Fibroblast of pulmonary artery (primary cell): ENCODE measurements around the gene SYT9.
A peak's percentile ranks its signal among the peaks of the same experiment; 100 is the strongest.

Experiments used
- DNase-seq: peaks from one replicate; pipeline ENCODE4 v3.0.0-alpha.2; 2010; ENCODE audit warnings: low read depth
- H3K4me3 ChIP-seq: replicated peaks from 2 replicates; pipeline ENCODE4 v1.5.1; 2011; ENCODE audit warnings: low read depth, mild to moderate bottlenecking, control low read depth, low read length, moderate library complexity
- TF ChIP-seq, protein P1 (sequence below): IDR thresholded peaks from 2 replicates; pipeline ENCODE4 v1.5.1; 2011; ENCODE audit warnings: mild to moderate bottlenecking, control low read depth, low read length, inconsistent platforms; ENCODE audit errors: missing control alignments

Gene SYT9, protein sequence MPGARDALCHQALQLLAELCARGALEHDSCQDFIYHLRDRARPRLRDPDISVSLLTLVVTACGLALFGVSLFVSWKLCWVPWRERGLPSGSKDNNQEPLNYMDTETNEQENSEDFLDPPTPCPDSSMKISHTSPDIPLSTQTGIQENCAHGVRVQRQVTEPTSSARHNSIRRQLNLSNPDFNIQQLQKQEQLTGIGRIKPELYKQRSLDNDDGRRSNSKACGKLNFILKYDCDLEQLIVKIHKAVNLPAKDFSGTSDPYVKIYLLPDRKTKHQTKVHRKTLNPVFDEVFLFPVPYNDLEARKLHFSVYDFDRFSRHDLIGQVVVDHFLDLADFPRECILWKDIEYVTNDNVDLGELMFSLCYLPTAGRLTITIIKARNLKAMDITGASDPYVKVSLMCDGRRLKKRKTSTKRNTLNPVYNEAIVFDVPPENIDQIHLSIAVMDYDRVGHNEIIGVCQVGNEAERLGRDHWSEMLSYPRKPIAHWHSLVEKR

DNA sequence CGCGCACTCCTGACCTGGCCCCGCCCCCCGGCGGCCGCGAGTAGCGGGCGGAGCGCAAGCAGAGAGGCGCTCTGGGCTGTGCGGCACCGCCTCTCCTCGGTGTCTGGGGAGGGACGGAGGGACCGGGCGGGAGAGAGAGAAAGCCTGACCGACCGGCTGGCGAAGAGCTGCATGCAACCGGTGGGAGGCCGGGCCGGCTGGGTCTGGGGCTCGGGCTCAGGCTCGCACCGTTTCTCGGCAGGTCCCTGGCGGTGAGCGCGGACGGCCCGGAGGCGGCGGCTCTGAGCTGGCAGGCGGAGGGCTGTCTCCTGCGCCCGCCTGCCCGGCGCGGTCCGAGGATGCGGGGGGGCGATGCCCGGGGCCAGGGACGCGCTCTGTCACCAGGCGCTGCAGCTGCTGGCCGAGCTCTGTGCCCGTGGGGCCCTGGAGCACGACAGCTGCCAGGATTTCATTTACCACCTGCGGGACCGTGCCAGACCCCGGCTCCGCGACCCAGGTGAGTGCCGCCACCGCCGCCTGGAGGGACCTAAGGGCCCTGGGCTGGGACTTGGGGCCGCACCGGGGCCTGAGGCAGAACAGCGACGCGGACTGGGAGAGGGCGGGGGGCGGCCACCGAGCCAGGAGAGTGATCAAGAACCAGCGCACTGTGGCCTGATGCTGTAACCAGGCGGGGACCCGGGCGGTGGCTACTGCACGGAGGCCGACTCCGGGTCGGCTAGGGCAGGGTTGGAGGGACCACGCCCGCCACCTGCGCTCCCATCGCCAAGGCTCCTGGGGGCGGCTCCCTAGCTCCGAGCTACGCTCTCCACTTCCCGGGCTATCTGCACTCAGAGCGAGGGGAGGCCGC lies at the start of gene SYT9:
TSS of gene SYT9 (plus strand) at position 69 of the 847 bp plus-strand sequence. CDS start at position 352, 283 bp downstream.
- TF ChIP-seq, protein P1, sequence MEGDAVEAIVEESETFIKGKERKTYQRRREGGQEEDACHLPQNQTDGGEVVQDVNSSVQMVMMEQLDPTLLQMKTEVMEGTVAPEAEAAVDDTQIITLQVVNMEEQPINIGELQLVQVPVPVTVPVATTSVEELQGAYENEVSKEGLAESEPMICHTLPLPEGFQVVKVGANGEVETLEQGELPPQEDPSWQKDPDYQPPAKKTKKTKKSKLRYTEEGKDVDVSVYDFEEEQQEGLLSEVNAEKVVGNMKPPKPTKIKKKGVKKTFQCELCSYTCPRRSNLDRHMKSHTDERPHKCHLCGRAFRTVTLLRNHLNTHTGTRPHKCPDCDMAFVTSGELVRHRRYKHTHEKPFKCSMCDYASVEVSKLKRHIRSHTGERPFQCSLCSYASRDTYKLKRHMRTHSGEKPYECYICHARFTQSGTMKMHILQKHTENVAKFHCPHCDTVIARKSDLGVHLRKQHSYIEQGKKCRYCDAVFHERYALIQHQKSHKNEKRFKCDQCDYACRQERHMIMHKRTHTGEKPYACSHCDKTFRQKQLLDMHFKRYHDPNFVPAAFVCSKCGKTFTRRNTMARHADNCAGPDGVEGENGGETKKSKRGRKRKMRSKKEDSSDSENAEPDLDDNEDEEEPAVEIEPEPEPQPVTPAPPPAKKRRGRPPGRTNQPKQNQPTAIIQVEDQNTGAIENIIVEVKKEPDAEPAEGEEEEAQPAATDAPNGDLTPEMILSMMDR, result no peak
- peak within 1 kb of the TSS; percentile 41 for H3K4me3 ChIP-seq
- peak; percentile 14 for DNase-seq

DNA sequence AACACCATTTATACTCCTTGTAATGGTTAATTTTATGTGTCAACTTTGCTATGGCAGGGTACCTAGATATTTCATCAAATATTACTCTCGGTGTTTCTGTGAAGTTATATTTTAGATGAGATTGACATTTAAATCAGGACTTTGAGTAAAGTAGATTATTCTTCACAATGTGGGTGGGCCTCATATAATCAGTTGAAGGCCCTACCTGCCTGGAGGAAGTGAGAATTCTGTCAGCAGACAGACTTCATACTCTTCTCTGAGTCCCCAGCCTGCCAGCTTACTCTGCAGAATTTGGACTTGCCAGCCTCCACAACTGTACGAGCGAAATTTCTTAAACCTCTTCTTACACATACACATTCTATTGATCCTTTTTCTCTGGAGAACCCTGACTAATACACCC lies 49.3 kb upstream of the SYT9 start:
- H3K4me3 ChIP-seq, result no peak overlapping the region
- DNase-seq, result no peak
- TF ChIP-seq, protein P1, result no peak

DNA sequence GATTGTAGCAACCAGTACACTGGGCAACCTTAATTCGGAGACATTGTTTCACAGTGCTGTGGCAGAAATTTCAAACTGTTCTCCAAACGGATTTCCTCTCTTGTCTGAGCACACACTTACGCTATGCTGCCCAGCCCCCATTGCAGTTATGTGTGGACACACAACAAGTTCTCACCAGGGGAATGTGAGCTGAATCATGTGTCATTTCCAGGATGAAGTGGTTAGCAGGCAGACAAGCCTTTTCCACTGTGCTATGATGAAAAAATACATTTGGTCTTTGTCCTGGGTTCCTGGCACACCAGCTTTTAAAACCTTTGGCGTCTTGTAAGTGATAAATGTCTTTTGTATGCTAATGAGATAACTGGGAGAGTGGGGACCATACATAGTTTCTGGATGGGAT lies 46.9 kb upstream of the SYT9 start:
- DNase-seq, result peak; percentile 72
- no peak overlapping the region for H3K4me3 ChIP-seq
- TF ChIP-seq, protein P1, result no peak

DNA sequence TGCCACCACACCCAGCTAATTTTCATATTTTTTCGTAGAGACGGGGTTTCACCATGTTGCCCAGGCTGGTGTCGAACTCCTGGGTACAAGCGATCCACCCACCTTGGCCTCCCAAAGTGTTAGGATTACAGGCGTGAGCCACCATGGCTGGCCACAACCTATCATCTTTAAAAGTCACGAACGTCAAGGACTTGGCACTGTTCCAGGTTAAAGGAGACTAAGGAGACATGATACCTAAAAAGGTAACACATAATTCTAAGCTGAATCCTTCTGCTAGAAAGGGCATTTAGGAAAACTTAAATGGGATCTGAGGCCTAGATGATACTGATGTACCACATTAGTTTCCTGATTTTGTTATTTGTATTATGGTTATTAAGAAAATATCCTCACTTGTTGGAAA lies 43.3 kb upstream of the SYT9 start:
- no peak overlapping the region for H3K4me3 ChIP-seq
- DNase-seq, result no peak
- TF ChIP-seq, protein P1, result no peak

DNA sequence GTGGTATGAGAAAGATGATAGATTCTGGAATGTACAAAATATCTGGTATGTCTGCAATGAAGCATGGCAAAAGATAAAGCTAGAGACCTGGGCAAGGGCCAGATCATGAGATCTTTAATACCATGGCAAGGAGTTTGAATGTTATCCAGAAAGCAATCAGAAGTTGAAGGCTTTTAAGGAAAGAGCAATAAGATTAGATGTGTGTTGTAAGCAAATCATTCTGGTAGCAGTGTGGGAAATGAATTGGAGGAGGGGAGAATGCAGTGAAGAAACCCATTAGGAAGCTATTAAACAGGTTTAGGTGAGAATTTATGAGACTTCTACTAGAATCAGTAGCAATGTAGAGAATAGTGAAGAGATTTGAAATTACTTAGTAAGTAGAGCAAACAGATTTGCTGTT lies 32.2 kb upstream of the SYT9 start:
- TF ChIP-seq, protein P1, result no peak
- H3K4me3 ChIP-seq, result no peak overlapping the region
- no peak for DNase-seq

DNA sequence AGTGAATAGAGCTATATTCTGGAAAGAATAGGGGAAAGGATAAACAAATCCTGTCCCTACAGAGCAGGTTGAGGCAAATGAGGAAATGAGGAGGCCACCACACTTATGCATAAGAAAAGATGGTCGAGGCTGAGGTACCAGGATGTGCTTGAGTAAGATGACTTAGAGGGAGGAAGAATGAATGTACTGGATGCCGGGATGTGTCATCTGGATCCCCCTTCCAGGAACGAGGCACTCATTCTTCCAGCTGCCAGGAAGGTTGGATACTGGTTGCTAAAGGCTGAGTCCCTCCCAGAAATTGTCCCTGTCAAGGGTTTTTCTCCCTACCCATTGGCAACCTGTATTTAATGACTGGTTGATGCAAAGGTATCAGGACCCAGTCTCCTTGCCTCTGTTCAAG lies 31.1 kb upstream of the SYT9 start:
- TF ChIP-seq, protein P1, result no peak
- no peak for DNase-seq
- H3K4me3 ChIP-seq, result no peak overlapping the region
